SU-DHL-6 (cell line): ENCODE data around the gene SEC14L5.

Experiments used
- EZH2phosphoT487 ChIP-seq: fragments of 200-600 bp; sonication (generic), shearing (Covaris generic); conservative IDR thresholded peaks from 2 replicates; pipeline ENCODE4 v1.6.1; 2018; ENCODE audit warnings: mild to moderate bottlenecking, antibody characterized with exemption, low read length, moderate library complexity, mixed read lengths
- TF ChIP-seq, protein P1 (sequence below): fragments of 200-600 bp; sonication (generic); IDR thresholded peaks from one replicate; pipeline ENCODE4 v1.5.1; 2017; ENCODE audit warnings: antibody characterized with exemption, mild to moderate bottlenecking, low read length, moderate library complexity; ENCODE audit not compliant: insufficient read depth, poor library complexity, severe bottlenecking

DNA sequence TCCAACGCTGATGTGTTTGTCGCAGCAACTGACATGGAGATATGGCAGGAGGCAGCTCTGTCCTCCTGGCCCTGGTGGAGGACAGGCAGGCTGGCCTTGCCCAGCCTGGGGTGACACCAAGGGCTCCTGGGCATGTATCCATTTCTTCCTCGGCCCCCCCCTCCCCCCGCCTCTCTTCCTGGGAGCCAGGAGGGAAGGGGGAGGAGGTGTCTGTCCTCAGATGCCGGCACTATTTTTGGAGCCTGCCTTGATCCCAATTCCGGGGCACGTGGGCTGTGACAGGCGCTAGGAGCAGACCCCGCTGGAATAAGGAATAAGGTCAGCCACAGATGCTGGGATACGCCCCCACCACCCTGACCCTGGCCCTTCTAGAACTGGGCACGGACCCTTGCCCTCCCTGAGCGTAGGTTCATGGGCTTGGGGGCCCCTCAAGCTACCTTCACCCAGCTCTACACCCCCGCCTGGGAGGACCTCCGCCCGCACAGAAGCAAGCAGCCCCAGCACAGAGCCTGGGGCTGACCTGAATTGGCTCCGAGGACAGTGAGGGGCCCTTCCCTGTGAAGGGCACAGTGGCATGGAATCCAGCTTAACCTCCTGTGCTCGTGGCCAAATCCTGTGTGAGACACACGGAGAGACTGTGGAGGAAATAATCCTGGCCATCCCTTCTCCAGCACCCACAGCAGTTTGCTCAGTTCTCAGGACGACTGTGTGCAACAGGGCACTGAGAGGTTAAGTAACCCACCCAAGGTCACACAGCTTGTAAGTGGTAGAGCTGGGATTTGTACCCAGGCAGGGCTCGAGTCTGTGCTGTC, 24.1 kb downstream of the SEC14L5 start:
- TF ChIP-seq, protein P1, sequence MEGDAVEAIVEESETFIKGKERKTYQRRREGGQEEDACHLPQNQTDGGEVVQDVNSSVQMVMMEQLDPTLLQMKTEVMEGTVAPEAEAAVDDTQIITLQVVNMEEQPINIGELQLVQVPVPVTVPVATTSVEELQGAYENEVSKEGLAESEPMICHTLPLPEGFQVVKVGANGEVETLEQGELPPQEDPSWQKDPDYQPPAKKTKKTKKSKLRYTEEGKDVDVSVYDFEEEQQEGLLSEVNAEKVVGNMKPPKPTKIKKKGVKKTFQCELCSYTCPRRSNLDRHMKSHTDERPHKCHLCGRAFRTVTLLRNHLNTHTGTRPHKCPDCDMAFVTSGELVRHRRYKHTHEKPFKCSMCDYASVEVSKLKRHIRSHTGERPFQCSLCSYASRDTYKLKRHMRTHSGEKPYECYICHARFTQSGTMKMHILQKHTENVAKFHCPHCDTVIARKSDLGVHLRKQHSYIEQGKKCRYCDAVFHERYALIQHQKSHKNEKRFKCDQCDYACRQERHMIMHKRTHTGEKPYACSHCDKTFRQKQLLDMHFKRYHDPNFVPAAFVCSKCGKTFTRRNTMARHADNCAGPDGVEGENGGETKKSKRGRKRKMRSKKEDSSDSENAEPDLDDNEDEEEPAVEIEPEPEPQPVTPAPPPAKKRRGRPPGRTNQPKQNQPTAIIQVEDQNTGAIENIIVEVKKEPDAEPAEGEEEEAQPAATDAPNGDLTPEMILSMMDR, result no peak
- no peak for TF ChIP-seq EZH2phosphoT487
